Caco-2 (cell line): ENCODE data around the gene TMEM179B. TPM values are rescaled to one million over a fixed set of nuclear protein-coding genes. Genes with fewer than 3 reads are reported as not detected.
"Not testable (repeated sequence)": the region's sequence is repeated elsewhere in the genome, so short reads cannot be mapped to it uniquely, and the experiment has no call there.

Source experiments
- Bru-seq: library from RNA; stranded (reverse); fragments of 400-500 nt; gene quantifications from one replicate; lab custom pipeline; 2021; lab: Mats Ljungman, UMichigan
- BruChase-seq, 2 experiments: library from RNA; stranded (reverse); fragments of 400-500 nt; gene quantifications; one replicate each; lab custom pipeline; 2021; lab: Mats Ljungman, UMichigan
- BruUV-seq: library from RNA; stranded (reverse); fragments of 400-500 nt; replicated peaks from 2 replicates; lab custom pipeline; 2021; lab: Mats Ljungman, UMichigan
- CTCF ChIA-PET: fragments of 300-600 bp; sonication (Branson Sonifier 250); formaldehyde crosslinking; loops from one replicate; lab custom pipeline; 2022; ENCODE audit warnings: antibody characterized with exemption; lab: Charles Lee
- POLR2A ChIA-PET: fragments of 300-600 bp; sonication (Branson Sonifier 250); formaldehyde crosslinking; loops from one replicate; lab custom pipeline; 2022; ENCODE audit warnings: antibody characterized with exemption; lab: Charles Lee
- DNase-seq, 2 experiments: peaks; one replicate each; pipeline versions ENCODE4 v3.0.0 to v3.0.0-alpha.2; 2020 to 2022
- H3K27me3 ChIP-seq: replicated peaks from 2 replicates; pipeline ENCODE4 v1.6.0; 2011; ENCODE audit warnings: low read length; ENCODE audit not compliant: control insufficient read depth, insufficient read depth
- H3K36me3 ChIP-seq: 2 replicates; pipeline ENCODE4 v1.5.1; 2011; ENCODE audit warnings: low read length; ENCODE audit not compliant: control insufficient read depth, insufficient read depth
- H3K4me1 ChIP-seq: fragments of 250-450 bp; sonication (Bioruptor Pico); 2 replicates; pipeline ENCODE4 v1.5.1; 2020; ENCODE audit warnings: mild to moderate bottlenecking
- H3K4me3 ChIP-seq: 2 replicates; pipeline ENCODE4 v1.5.1; 2011; ENCODE audit warnings: low read depth, mild to moderate bottlenecking, control low read depth, low read length
- H3K9me3 ChIP-seq: fragments of 250-450 bp; sonication (Bioruptor Pico); 2 replicates; pipeline ENCODE4 v1.5.1; 2020; ENCODE audit warnings: mild to moderate bottlenecking, moderate library complexity
- H3K27ac Mint-ChIP-seq: one replicate; pipeline ENCODE4 v1.8.0; 2022; ENCODE audit warnings: mixed read lengths; ENCODE audit not compliant: unreplicated experiment
- H3K27me3 Mint-ChIP-seq: one replicate; pipeline ENCODE4 v1.8.0; 2022; ENCODE audit warnings: mixed read lengths; ENCODE audit not compliant: insufficient read depth, unreplicated experiment
- H3K36me3 Mint-ChIP-seq: one replicate; pipeline ENCODE4 v1.8.0; 2022; ENCODE audit warnings: mild to moderate bottlenecking, mixed read lengths; ENCODE audit not compliant: insufficient read depth, unreplicated experiment
- H3K4me1 Mint-ChIP-seq: one replicate; pipeline ENCODE4 v1.8.0; 2022; ENCODE audit warnings: low read depth, mixed read lengths; ENCODE audit not compliant: unreplicated experiment
- H3K4me3 Mint-ChIP-seq: one replicate; pipeline ENCODE4 v1.8.0; 2022; ENCODE audit warnings: mild to moderate bottlenecking, moderate library complexity, mixed read lengths; ENCODE audit not compliant: unreplicated experiment
- H3K9me3 Mint-ChIP-seq: one replicate; pipeline ENCODE4 v1.8.0; 2022; ENCODE audit warnings: mixed read lengths; ENCODE audit not compliant: unreplicated experiment
- intact Hi-C: fragments of 100-400 bp; cut with micrococcal nuclease; formaldehyde crosslinking; loops from one replicate; pipeline ENCODE4 v1.10.0; 2022; ENCODE audit not compliant: unreplicated experiment
- long read RNA-seq: library from polyadenylated mRNA; stranded (forward); transcript quantifications from one replicate; pipeline ENCODE4 v2.0.0, GENCODE V29; 2022
- total RNA-seq: library from RNA; stranded (reverse); gene quantifications from 2 replicates; pipeline ENCODE4 v1.2.3, GENCODE V29; 2022
- TF ChIP-seq, protein P1 (sequence below), 2 experiments: fragments of 200-600 bp in 1 of 2; IDR thresholded peaks; 1 replicate in 1 of 2; 2 replicates in 1 of 2; pipeline versions ENCODE4 v1.5.1 to v1.8.0; 2011 to 2022; ENCODE audit warnings: antibody characterized with exemption in 1 of 2, control low read depth in 1 of 2, inconsistent platforms in 1 of 2, low read depth in 1 of 2, low read length in 1 of 2, mild to moderate bottlenecking in 1 of 2, moderate library complexity in 1 of 2; ENCODE audit not compliant: insufficient read depth in 1 of 2, severe bottlenecking in 1 of 2, unreplicated experiment in 1 of 2

TMEM179B gene, protein sequence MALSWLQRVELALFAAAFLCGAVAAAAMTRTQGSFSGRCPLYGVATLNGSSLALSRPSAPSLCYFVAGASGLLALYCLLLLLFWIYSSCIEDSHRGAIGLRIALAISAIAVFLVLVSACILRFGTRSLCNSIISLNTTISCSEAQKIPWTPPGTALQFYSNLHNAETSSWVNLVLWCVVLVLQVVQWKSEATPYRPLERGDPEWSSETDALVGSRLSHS
- total RNA-seq (59.9 and 68.4 TPM in 2 replicates), Bru-seq, nascent RNA (percentile 82 among the genes with signal in this experiment), BruChase-seq, experiment 1, labeled RNA remaining after a 2-hour chase (percentile 76 among the genes with signal in this experiment), BruChase-seq, experiment 2, labeled RNA remaining after a 6-hour chase (percentile 87 among the genes with signal in this experiment)
- long read RNA-seq, transcript TMEM179B-201 (5 exons, 1,023 nt): major isoform, 123 of 163 reads
- long read RNA-seq, transcript TMEM179B-205 (4 exons, 797 nt): minor isoform, 10 of 163 reads
- long read RNA-seq, partial matches to known transcripts: 11 of 163 reads
- long read RNA-seq, other reads (novel, unspliced or antisense): 19 of 163 reads

DNA sequence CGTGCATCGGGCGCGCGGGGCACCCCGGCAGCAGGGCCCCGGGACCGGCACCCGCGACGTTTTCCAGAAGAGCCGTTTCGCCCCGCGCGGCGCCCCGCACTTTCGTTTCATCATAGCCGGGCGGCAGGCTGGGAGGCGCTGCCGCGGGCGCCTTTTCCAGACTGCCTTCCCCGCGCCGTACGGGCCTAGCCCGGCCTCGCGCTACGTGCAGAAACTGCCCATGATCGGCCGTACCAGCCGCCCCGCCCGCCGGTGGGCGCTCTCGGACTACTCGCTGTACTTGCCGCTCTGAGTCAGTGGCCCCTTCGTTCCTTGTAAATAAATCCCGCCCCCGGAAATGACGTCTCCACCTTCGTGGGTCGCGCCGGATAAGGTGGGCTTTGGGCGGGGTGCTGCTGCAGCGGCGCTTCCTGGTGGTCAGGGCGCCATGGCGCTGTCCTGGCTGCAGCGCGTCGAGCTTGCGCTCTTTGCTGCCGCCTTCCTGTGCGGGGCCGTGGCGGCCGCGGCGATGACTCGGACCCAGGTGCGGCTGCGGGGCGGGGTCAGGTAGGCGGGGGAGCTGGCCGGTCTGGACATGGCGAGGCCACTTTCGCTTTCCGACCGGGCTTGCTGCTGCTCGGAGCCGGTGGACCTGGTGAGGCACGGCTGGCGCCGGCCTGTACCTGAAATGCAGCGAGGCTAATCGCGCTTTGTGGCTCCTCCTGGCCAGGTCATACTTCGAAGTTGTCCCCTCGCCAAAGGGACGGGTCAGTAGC, at the start of gene TMEM179B:
TSS of gene TMEM179B (plus strand) at position 398 of the 755 bp plus-strand sequence. CDS start at position 428, 30 bp downstream.
- no TSS peak for BruUV-seq
- Histone ChIP-seq H3K4me1 (peaks cover 7% of the 10 kb centered on the region), H3K36me3 (0 out of 2 replicates have a peak, but pooled peaks cover 6% of the 10 kb centered on the region), H3K9me3 (no peaks in the 10 kb centered on the region), H3K4me3 (peak within 1 kb of the TSS; percentile 79), H3K27me3 (no peaks in the 10 kb centered on the region)
- POLR2A ChIA-PET: interaction anchor here (0.6 to 2.5 kb wide), 20 partner anchors 9 to 1454 kb away, joined by 3 to 20 read pairs (median 6); partner anchors contain the start of genes B3GAT3, EEF1G, FKBP2 and HNRNPUL2
- H3K9me3 Mint-ChIP-seq: no peaks in the 10 kb centered on the region
- H3K4me3 Mint-ChIP-seq: peak within 1 kb of the TSS; percentile 91
- peaks cover 67% of the 10 kb centered on the region for H3K36me3 Mint-ChIP-seq
- CTCF ChIA-PET: interaction anchor here (0.5 to 2.3 kb wide), 40 partner anchors 9 to 220 kb away, joined by 3 to 48 read pairs (median 5); partner anchors contain the start of genes C11orf98, CSKMT, EEF1G and HNRNPUL2
- DNase-seq: peak; percentile 98
- H3K27me3 Mint-ChIP-seq: no peaks in the 10 kb centered on the region
- peaks cover 9% of the 10 kb centered on the region for H3K4me1 Mint-ChIP-seq
- TF ChIP-seq, protein P1, sequence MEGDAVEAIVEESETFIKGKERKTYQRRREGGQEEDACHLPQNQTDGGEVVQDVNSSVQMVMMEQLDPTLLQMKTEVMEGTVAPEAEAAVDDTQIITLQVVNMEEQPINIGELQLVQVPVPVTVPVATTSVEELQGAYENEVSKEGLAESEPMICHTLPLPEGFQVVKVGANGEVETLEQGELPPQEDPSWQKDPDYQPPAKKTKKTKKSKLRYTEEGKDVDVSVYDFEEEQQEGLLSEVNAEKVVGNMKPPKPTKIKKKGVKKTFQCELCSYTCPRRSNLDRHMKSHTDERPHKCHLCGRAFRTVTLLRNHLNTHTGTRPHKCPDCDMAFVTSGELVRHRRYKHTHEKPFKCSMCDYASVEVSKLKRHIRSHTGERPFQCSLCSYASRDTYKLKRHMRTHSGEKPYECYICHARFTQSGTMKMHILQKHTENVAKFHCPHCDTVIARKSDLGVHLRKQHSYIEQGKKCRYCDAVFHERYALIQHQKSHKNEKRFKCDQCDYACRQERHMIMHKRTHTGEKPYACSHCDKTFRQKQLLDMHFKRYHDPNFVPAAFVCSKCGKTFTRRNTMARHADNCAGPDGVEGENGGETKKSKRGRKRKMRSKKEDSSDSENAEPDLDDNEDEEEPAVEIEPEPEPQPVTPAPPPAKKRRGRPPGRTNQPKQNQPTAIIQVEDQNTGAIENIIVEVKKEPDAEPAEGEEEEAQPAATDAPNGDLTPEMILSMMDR (IDR thresholded peaks at IDR 0.05; ENCODE audit: insufficient read depth in 1 of 2, low read depth in 1 of 2, low read length in 1 of 2, severe bottlenecking in 1 of 2, unreplicated experiment in 1 of 2): peak; percentile 24 to 82
- H3K27ac Mint-ChIP-seq: peak within 1 kb of the TSS; percentile 95
- intact Hi-C loops: loop anchor here (1.0 to 2.0 kb wide), 6 partner anchors 18 to 94 kb away; partner anchors contain the start of genes NXF1, POLR2G, SLC3A2 and STX5

DNA sequence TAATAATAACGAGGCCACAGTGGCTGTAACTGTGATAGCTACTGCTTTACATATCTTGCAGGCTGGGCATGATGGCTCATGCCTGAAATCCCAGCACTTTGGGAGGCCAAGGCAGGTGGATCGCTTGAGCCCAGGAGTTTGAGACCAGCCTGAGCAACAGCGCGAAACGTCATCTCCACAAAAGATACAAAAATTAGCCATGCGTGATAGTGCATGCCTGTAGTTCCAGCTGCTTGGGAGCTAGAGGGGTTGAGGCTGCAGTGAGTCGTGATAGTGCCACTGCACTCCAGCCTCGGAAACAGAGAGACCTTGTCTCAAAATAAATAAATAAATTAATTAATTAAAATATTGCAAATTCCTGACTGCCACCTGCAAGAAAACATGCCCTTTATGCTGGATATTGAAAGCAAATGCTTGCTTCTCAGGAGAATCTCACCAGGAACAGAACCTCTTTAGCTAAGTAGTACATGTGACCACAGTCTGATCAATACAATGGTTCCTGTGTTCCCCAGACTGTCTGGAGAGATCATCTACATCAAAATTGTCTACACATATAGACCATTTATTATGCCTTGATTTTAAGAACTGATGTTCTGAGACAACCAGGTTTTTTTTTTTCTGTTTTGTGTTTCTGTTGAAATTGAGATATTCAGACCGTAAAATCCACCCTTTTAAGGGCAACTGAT, 39.6 kb upstream of the TMEM179B start:
- Histone ChIP-seq H3K9me3 (no peaks in the 10 kb centered on the region), H3K27me3 (no peaks in the 10 kb centered on the region), H3K4me3 (no peak overlapping the region), H3K36me3 (no peaks in the 10 kb centered on the region; the same call in none of the 2 replicates), H3K4me1 (no peaks in the 10 kb centered on the region)
- Mint-ChIP-seq H3K4me3 (no peak overlapping the region), H3K4me1 (no peaks in the 10 kb centered on the region), H3K9me3 (no peaks in the 10 kb centered on the region), H3K36me3 (peaks cover 5% of the 10 kb centered on the region), H3K27me3 (no peaks in the 10 kb centered on the region), H3K27ac (no peak overlapping the region)
- intact Hi-C loops: no loop called here
- ChIA-PET POLR2A (no interaction called here), CTCF (interaction anchor here (1.3 to 1.5 kb wide), 2 partner anchors 22 to 39 kb away, joined by 3 to 4 read pairs; no protein-coding TSS in a partner anchor)
- TF ChIP-seq, protein P1 (IDR thresholded peaks at IDR 0.05; ENCODE audit: insufficient read depth in 1 of 2, low read depth in 1 of 2, low read length in 1 of 2, severe bottlenecking in 1 of 2, unreplicated experiment in 1 of 2): no peak
- BruUV-seq: no TSS peak
- no peak for DNase-seq

DNA sequence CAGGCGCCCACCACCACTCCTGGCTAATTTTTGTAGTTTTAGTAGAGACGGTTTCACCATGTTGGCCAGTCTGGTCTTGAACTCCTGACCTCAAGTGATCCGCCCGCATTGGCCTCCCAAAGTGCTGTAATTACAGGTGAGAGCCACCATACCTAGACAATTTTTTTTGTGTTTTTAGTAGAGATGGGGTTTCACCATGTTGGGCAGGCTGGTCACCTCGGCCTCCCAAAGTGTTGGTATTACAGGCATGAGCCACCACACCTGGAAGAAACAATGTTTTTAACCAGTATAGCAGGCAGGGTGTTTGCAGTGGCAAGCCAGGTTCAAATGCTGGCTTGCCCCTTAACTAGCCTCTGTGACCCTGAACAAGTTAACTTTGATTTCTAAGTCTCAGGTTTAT, 37.3 kb upstream of the TMEM179B start:
- H3K4me3 Mint-ChIP-seq, BruUV-seq, intact Hi-C loops, H3K4me1 ChIP-seq, H3K4me3 ChIP-seq, H3K9me3 Mint-ChIP-seq, H3K4me1 Mint-ChIP-seq, H3K36me3 ChIP-seq, H3K27me3 Mint-ChIP-seq, H3K9me3 ChIP-seq, H3K27me3 ChIP-seq, H3K27ac Mint-ChIP-seq, DNase-seq: not testable (repeated sequence)
- H3K36me3 Mint-ChIP-seq: peaks cover 23% of the 10 kb centered on the region
- CTCF ChIA-PET: interaction anchor here (0.7 kb wide), 1 partner anchor 1502 kb away, joined by 8 read pairs; no protein-coding TSS in a partner anchor
- POLR2A ChIA-PET: interaction anchor here (0.7 to 1.8 kb wide), 3 partner anchors 21 to 91 kb away, joined by 3 to 16 read pairs (median 5); partner anchors contain the start of genes HNRNPUL2 and TAF6L
